Retinal pigment epithelial cell (primary cell): Measurements from ENCODE around the gene PIK3CG.

Experiments used
- DNase-seq: peaks from one replicate; pipeline ENCODE4 v3.0.0-alpha.2; 2010; ENCODE audit warnings: low read depth
- H3K4me3 ChIP-seq: 2 replicates; pipeline ENCODE4 v1.5.1; 2011; ENCODE audit warnings: mild to moderate bottlenecking, low read length, control low read depth, moderate library complexity
- TF ChIP-seq, protein P1 (sequence below): conservative IDR thresholded peaks from 2 replicates; pipeline ENCODE4 v1.5.1; 2011; ENCODE audit warnings: low read depth, low read length, control low read depth, inconsistent platforms

The PIK3CG gene

DNA sequence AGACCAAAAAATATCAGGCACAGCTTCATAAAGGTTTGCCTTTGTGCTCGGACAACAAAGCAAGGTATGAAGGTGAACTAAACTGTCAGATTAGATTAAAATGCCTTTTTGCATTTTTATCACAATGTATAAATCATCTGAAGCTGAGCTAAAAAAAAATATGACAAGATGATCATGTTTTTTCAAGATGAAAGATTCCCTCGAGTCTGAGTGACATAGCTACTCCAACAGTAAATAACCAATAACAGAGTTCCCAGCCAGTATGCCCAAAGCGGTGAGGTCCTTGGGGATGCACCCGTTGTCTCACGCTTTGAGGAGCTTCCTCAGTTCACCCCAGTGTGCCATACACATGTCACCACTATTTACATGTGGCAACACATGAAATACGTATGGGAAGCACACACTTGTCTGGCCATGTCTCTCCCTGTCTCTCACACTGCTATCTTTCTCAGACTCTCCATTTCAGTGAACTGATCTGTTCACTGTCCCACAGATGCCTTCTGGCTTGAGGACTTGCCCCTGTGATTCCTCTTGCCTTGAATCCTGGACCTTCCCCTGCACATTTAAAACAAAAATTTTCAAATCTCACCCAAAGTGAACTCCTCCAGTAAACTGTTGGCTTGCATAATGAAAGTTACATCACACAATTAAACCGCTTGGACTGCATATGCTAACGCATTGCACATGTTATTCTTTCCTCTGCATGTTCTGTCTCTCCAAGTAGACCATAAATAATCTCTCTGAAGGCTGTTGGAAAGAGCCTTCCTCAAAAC, 2.6 kb upstream of the PIK3CG start:
- H3K4me3 ChIP-seq: no peak overlapping the region
- DNase-seq: no peak
- TF ChIP-seq, protein P1, sequence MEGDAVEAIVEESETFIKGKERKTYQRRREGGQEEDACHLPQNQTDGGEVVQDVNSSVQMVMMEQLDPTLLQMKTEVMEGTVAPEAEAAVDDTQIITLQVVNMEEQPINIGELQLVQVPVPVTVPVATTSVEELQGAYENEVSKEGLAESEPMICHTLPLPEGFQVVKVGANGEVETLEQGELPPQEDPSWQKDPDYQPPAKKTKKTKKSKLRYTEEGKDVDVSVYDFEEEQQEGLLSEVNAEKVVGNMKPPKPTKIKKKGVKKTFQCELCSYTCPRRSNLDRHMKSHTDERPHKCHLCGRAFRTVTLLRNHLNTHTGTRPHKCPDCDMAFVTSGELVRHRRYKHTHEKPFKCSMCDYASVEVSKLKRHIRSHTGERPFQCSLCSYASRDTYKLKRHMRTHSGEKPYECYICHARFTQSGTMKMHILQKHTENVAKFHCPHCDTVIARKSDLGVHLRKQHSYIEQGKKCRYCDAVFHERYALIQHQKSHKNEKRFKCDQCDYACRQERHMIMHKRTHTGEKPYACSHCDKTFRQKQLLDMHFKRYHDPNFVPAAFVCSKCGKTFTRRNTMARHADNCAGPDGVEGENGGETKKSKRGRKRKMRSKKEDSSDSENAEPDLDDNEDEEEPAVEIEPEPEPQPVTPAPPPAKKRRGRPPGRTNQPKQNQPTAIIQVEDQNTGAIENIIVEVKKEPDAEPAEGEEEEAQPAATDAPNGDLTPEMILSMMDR: no peak

DNA sequence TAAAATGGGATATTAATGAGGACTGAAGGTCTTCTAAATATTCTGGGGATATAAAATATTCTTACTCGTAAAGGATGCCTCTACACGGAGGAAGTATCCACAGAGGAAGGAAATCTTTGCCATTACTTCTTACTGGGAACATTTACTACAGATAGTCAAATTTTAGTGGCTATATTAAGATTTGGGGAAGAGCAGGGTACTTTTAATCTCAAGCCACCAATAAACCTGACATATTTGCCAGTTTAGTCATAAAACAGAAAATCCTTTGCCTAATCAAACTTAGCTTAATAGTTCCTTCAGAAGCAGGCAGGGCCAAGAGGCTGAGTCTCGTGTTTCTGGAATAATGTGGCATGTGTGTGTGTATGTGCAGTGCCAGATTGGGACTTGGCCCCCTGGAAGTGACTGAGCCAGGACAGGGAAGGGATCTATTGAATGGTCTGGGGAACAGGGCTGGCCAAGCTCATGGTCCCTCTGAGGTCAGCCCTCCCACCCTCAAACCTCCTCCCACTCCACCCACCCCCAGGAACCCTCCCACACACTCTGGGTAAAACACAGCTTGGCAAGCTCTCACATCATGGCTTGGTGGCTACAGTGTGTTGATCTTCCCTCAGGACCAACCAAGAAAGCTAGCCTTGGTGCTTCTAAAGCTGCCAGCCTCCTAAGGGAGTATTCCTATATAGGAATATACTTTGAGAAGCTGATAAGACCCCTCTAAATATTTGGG, 1.6 kb upstream of the PIK3CG start:
- H3K4me3 ChIP-seq: no peak overlapping the region
- TF ChIP-seq, protein P1: no peak

DNA sequence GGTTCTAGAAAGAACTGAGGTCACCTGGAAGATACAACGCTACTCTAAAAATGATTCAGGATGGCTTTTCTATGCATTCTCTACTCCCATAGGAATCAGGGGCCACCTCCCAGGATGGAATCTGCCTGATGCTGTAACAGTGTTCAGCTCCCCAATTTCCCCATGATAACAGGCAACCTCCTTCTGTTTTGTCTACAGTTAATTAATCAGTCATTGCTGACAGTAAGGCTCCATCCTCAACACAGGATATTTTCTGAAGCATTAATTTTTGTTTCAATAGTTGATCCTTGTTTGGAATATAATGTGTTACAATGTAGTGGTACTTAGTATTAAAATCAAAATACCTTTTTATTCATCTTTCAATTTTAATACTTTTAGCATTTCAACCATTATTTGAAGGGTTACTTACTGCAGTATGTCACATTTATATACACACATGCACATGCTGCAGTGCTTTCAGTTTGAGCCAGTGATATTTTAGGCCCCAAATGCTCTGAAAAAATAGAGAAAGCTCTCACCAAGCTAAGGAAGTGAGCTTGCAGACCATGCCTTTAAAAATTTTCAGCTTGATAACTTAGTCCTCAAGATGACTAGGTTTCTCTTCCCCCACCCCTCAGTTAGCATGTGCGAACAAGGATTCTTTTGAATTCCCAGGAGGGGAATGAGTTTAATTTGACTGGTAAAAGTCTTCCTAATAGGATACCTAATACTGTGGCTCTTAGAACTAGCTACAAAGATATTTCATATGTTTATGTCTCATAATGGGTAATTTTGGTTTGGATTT, 592 bp upstream of the PIK3CG start:
- H3K4me3 ChIP-seq: no peak overlapping the region
- no peak for DNase-seq
- TF ChIP-seq, protein P1: no peak

More for the DNA sequence above, 1.6 kb upstream of the PIK3CG start:
- no peak for DNase-seq

DNA sequence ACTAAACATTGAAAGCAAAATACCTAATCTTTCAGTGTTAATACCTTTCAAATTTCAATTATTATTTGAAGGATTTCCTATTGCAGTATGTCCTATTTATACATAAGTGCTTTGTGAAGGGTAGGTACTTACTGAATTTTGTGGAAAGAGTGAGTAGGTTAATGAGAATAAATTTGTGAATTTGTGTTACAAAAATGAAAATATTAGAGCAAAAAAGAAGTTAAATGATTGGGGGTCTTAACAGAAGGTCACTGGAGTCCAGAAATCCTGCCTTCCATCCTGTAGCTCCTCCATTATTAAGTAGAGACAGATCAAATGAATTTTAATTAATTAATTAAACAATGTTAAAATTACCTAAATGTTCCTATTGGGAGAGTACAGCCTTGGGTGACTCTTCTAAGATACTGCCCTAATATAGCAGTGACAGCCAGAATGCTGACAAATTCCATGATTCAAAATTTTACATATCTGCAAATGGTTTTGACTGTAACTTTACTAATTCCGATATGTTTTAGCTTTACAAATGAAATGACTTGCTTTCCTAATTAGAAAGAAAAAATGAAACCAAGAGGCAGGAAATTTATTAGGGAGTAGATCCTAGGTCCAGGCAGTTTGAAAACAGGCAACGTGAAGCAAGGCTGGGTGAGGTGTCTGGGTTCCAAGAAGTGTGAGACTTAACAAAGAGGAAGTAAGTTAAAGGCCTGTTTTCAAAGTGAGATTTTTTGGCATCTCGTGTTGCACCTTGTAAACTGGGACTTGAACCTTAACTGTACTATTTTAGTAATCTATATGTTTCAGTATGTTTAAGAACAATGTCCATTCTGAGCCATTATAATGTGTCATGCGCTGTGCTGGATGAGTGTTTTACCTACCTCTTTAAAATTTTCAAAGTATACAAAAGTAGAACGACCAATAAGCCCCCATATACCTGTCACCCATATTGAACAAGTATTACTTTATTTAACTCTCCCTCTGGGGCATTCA, 1.5 kb downstream of the PIK3CG start:
- no peak overlapping the region for H3K4me3 ChIP-seq
- TF ChIP-seq, protein P1: no peak
- no peak for DNase-seq

DNA sequence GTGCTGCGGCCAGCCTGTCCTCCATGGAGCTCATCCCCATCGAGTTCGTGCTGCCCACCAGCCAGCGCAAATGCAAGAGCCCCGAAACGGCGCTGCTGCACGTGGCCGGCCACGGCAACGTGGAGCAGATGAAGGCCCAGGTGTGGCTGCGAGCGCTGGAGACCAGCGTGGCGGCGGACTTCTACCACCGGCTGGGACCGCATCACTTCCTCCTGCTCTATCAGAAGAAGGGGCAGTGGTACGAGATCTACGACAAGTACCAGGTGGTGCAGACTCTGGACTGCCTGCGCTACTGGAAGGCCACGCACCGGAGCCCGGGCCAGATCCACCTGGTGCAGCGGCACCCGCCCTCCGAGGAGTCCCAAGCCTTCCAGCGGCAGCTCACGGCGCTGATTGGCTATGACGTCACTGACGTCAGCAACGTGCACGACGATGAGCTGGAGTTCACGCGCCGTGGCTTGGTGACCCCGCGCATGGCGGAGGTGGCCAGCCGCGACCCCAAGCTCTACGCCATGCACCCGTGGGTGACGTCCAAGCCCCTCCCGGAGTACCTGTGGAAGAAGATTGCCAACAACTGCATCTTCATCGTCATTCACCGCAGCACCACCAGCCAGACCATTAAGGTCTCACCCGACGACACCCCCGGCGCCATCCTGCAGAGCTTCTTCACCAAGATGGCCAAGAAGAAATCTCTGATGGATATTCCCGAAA, 2.7 kb downstream of the PIK3CG start:
- no peak overlapping the region for H3K4me3 ChIP-seq
- no peak for DNase-seq
- TF ChIP-seq, protein P1: no peak

DNA sequence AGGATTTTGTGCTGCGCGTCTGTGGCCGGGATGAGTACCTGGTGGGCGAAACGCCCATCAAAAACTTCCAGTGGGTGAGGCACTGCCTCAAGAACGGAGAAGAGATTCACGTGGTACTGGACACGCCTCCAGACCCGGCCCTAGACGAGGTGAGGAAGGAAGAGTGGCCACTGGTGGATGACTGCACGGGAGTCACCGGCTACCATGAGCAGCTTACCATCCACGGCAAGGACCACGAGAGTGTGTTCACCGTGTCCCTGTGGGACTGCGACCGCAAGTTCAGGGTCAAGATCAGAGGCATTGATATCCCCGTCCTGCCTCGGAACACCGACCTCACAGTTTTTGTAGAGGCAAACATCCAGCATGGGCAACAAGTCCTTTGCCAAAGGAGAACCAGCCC, 3.3 kb downstream of the PIK3CG start:
- no peak for DNase-seq
- TF ChIP-seq, protein P1: no peak
- no peak overlapping the region for H3K4me3 ChIP-seq
